PC-3 (cell line): Measurements from ENCODE around the gene CARNS1. TPM values are rescaled to one million over a fixed set of nuclear protein-coding genes. Genes with fewer than 3 reads are reported as not detected.

ENCODE experiments used
- ATAC-seq: fragments of 200-7000 bp; cut with Tn5 transposase; 2 replicates; pipeline ENCODE4 v1.9.1; 2020; ENCODE audit warnings: mild to moderate bottlenecking, moderate library complexity
- BruUV-seq: library from RNA; stranded (reverse); fragments of 400-500 nt; replicated peaks from 2 replicates; lab custom pipeline; 2021; lab: Mats Ljungman, UMichigan
- CTCF ChIA-PET: fragments of 300-600 bp; sonication (Branson Sonifier 250); formaldehyde crosslinking; loops from one replicate; lab custom pipeline; 2022; ENCODE audit warnings: antibody characterized with exemption; lab: Charles Lee
- POLR2A ChIA-PET: fragments of 300-600 bp; sonication (Branson Sonifier 250); formaldehyde crosslinking; loops from one replicate; lab custom pipeline; 2022; ENCODE audit warnings: antibody characterized with exemption; ENCODE audit not compliant: unreplicated experiment; lab: Charles Lee
- DNase-seq: peaks from one replicate; pipeline ENCODE4 v3.0.0-alpha.2; 2015
- H2AFZ ChIP-seq: fragments of 300-600 bp; sonication (generic); 2 replicates; pipeline ENCODE4 v1.6.0; 2016; ENCODE audit warnings: antibody characterized with exemption, low read length
- H3F3A ChIP-seq: fragments of 300-600 bp; sonication (generic); one replicate; pipeline ENCODE4 v1.6.0; 2017; ENCODE audit warnings: antibody characterized with exemption, low read length, control low read depth, mild to moderate bottlenecking; ENCODE audit not compliant: unreplicated experiment
- H3K27ac ChIP-seq: fragments of 300-600 bp; sonication (generic); 2 replicates; pipeline ENCODE4 v1.5.1; 2016; ENCODE audit warnings: mild to moderate bottlenecking, low read length
- H3K27me3 ChIP-seq: fragments of 300-600 bp; sonication (generic); 2 replicates; pipeline ENCODE4 v1.6.1; 2016; ENCODE audit warnings: low read length, mixed read lengths
- H3K36me3 ChIP-seq: fragments of 300-600 bp; sonication (generic); 2 replicates; pipeline ENCODE4 v1.6.1; 2016; ENCODE audit warnings: low read depth, mixed run types, low read length, mixed read lengths
- H3K4me1 ChIP-seq: fragments of 300-600 bp; sonication (generic); 2 replicates; pipeline ENCODE4 v1.5.1; 2016; ENCODE audit warnings: low read length; ENCODE audit not compliant: insufficient read depth
- H3K4me2 ChIP-seq: fragments of 300-600 bp; sonication (generic); 2 replicates; pipeline ENCODE4 v1.6.0; 2016; ENCODE audit warnings: low read length
- H3K4me3 ChIP-seq: fragments of 300-600 bp; sonication (generic); 2 replicates; pipeline ENCODE4 v1.5.1; 2016; ENCODE audit warnings: mild to moderate bottlenecking, low read length, mixed read lengths
- H3K79me2 ChIP-seq: fragments of 300-600 bp; sonication (generic); 2 replicates; pipeline ENCODE4 v1.6.1; 2017; ENCODE audit warnings: low read length, mixed read lengths
- H3K9ac ChIP-seq: fragments of 300-600 bp; sonication (generic); 2 replicates; pipeline ENCODE4 v1.6.0; 2016; ENCODE audit warnings: mild to moderate bottlenecking, low read length
- H3K9me2 ChIP-seq: fragments of 300-600 bp; sonication (generic); replicated peaks from 2 replicates; pipeline ENCODE4 v1.6.1; 2016; ENCODE audit warnings: mixed run types, low read length, mixed read lengths
- H3K9me3 ChIP-seq: fragments of 300-600 bp; sonication (generic); 2 replicates; pipeline ENCODE4 v1.6.1; 2016; ENCODE audit warnings: low read length, mixed read lengths
- H4K20me1 ChIP-seq: fragments of 300-600 bp; sonication (generic); 2 replicates; pipeline ENCODE4 v1.6.1; 2016; ENCODE audit warnings: low read length, mixed read lengths
- EZH2 ChIP-seq: fragments of 300-600 bp; sonication (generic); IDR thresholded peaks from one replicate; pipeline ENCODE4 v1.6.1; 2017; ENCODE audit warnings: antibody characterized with exemption, mild to moderate bottlenecking, low read length; ENCODE audit not compliant: unreplicated experiment
- EZH2phosphoT487 ChIP-seq: fragments of 300-600 bp; sonication (generic); IDR thresholded peaks from 2 replicates; pipeline ENCODE4 v1.6.1; 2018; ENCODE audit warnings: mild to moderate bottlenecking, antibody characterized with exemption, low read length, borderline replicate concordance
- intact Hi-C: fragments of 100-400 bp; cut with micrococcal nuclease; formaldehyde crosslinking; loops from 2 replicates; pipeline ENCODE4 v1.9.0; 2023
- total RNA-seq: library from RNA; depleted of rRNA; stranded (reverse); fragments of >200 nt; gene quantifications from 2 replicates; pipeline ENCODE4 v1.2.3, GENCODE V29; 2014
- TF ChIP-seq, protein P1 (sequence below): fragments of 300-600 bp; sonication (generic); conservative IDR thresholded peaks from 2 replicates; pipeline ENCODE4 v1.5.1; 2017; ENCODE audit warnings: antibody characterized with exemption, low read depth, mild to moderate bottlenecking, low read length

Gene CARNS1
- total RNA-seq, 1 experiment from 2014 or later: 0.22 TPM

DNA sequence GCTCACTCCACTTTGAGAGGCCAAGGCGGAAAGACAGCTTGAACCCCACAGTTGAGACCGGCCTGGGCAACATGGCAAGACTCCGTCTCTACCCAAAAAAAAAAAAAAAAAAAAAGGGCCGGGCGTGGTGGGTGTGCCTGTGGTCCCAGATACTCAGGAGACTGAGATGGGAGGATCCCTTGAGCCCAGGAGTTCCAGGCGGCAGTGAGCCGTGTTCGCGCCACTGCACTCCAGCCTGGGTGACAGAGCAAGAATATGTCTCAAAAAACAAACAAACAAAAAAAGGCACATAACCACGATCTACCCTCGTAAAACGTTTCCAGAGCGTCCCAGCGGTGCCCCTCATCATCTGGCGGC is 24.6 kb upstream of the CARNS1 start:
- Histone ChIP-seq H3K36me3 (no peaks in the 10 kb centered on the region), H3K9ac (peak overlapping the region; percentile 94), H2AFZ (peak overlapping the region; percentile 90), H3K27ac (peak overlapping the region; percentile 81), H3K9me3 (no peaks in the 10 kb centered on the region), H3K4me2 (peak overlapping the region; percentile 98), H3F3A (no peaks in the 10 kb centered on the region), H3K9me2 (no peaks in the 10 kb centered on the region), H3K4me1 (peaks cover 8% of the 10 kb centered on the region; the same call in 1 of the 2 replicates), H3K4me3 (peak overlapping the region; percentile 81), H4K20me1 (no peaks in the 10 kb centered on the region), H3K27me3 (no peaks in the 10 kb centered on the region), H3K79me2 (peaks cover 27% of the 10 kb centered on the region)
- CTCF ChIA-PET: interaction anchor here (0.9 to 1.0 kb wide), 2 partner anchors 11 to 45 kb away, joined by 4 read pairs; partner anchors contain the start of gene PPP1CA
- ATAC-seq (peak; percentile 13; the same call in 1 of the 2 replicates), DNase-seq (no peak)
- TF ChIP-seq EZH2 (no peak), EZH2phosphoT487 (no peak)
- TF ChIP-seq, protein P1, sequence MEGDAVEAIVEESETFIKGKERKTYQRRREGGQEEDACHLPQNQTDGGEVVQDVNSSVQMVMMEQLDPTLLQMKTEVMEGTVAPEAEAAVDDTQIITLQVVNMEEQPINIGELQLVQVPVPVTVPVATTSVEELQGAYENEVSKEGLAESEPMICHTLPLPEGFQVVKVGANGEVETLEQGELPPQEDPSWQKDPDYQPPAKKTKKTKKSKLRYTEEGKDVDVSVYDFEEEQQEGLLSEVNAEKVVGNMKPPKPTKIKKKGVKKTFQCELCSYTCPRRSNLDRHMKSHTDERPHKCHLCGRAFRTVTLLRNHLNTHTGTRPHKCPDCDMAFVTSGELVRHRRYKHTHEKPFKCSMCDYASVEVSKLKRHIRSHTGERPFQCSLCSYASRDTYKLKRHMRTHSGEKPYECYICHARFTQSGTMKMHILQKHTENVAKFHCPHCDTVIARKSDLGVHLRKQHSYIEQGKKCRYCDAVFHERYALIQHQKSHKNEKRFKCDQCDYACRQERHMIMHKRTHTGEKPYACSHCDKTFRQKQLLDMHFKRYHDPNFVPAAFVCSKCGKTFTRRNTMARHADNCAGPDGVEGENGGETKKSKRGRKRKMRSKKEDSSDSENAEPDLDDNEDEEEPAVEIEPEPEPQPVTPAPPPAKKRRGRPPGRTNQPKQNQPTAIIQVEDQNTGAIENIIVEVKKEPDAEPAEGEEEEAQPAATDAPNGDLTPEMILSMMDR: no peak
- BruUV-seq: no TSS peak
- intact Hi-C loops: loop anchor here (2.0 kb wide), 1 partner anchor 116 kb away; no protein-coding TSS in a partner anchor
- POLR2A ChIA-PET: no interaction called here

DNA sequence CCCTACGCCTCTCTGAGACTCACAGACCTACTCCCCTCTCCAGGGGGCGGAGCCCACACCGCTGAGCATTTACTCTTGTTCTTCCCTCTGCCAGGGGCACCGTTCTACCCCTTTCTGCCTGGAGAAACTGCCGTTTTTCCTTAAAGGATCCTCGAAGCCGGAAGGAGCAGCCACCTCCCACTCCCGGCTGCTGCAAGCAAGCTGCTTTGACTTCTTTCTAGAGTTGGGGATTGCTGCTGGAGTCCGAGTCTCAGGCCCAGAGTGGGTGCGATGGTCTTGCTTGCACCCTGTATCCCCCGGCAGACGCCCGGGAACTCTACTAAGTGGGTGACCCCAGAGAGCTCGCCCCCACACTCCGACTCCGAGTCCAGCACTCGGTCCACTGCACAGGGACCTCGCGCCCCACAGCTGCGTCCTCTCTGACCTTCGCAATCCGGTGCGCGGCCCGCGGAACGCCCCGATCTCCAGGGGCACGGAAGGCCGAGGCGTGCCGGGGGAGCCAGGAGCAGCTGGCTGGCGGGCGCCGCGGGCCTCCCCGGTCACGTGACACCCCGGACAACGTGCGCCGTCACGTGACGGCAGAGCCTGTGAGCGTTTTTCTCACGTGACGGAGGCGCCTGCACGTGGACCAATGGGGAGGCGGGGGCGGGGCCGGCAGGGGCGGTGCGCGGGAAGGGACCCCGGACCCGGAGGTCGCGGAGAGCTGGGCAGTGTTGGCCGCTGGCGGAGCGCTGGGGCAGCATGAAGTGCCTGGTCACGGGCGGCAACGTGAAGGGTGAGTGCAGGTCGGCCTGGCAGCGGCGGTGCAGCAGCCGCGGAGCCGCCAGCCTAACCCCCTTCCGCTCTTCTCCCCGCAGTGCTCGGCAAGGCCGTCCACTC is 23.9 kb upstream of the CARNS1 start, which contains the start of gene RAD9A:
Gene RAD9A (plus strand): TSS at position 683 of the 879 bp plus-strand sequence. CDS start 59 bp downstream, at position 742.
- peaks cover 27% of the 10 kb centered on the region for H3K79me2 ChIP-seq
- DNase-seq: peak; percentile 97
- no peaks in the 10 kb centered on the region for H3F3A ChIP-seq
- no peak for TF ChIP-seq EZH2
- TF ChIP-seq, protein P1: no peak
- TF ChIP-seq EZH2phosphoT487: no peak
- no peaks in the 10 kb centered on the region for H3K27me3 ChIP-seq
- CTCF ChIA-PET: interaction anchor here (0.5 to 1.2 kb wide), 8 partner anchors 9 to 60 kb away, joined by 3 to 5 read pairs (median 4); partner anchors contain the start of gene PPP1CA
- H2AFZ ChIP-seq: peak within 1 kb of the TSS; percentile 90
- POLR2A ChIA-PET: interaction anchor here (0.6 to 1.1 kb wide), 3 partner anchors 10 to 46 kb away, joined by 3 to 11 read pairs (median 8); partner anchors contain the start of gene PPP1CA
- no peaks in the 10 kb centered on the region for H4K20me1 ChIP-seq
- H3K9me2 ChIP-seq: no peaks in the 10 kb centered on the region
- BruUV-seq: TSS peak; percentile 89
- no peaks in the 10 kb centered on the region for H3K9me3 ChIP-seq
- H3K27ac ChIP-seq: peak within 1 kb of the TSS; percentile 81
- H3K4me1 ChIP-seq: peaks cover 8% of the 10 kb centered on the region; the same call in 1 of the 2 replicates
- H3K4me3 ChIP-seq: peak within 1 kb of the TSS; percentile 81
- H3K4me2 ChIP-seq: peak within 1 kb of the TSS; percentile 98
- H3K9ac ChIP-seq: peak within 1 kb of the TSS; percentile 94
- intact Hi-C loops: loop anchor here (2.0 kb wide), 1 partner anchor 115 kb away; no protein-coding TSS in a partner anchor
- peak; percentile 66 for ATAC-seq
- no peaks in the 10 kb centered on the region for H3K36me3 ChIP-seq
